Left kidney (tissue), 8 donors: ENCODE data around the gene GEN1. TPM values are rescaled to one million over a fixed set of nuclear protein-coding genes. Genes with fewer than 3 reads are reported as not detected.

Experiments
- DNase-seq: peaks from one replicate; pipeline ENCODE4 v3.0.0-alpha.2; 2013
- long read RNA-seq, 8 donors: transcript quantifications; one replicate each; lab custom pipeline, GENCODE V29; 2026
- polyA plus RNA-seq: library from polyadenylated mRNA; unstranded; fragments of 120-200 nt; gene quantifications from one replicate; pipeline ENCODE4 v1.2.1, GENCODE V29; 2013; ENCODE audit not compliant: insufficient read length

The GEN1 gene, protein sequence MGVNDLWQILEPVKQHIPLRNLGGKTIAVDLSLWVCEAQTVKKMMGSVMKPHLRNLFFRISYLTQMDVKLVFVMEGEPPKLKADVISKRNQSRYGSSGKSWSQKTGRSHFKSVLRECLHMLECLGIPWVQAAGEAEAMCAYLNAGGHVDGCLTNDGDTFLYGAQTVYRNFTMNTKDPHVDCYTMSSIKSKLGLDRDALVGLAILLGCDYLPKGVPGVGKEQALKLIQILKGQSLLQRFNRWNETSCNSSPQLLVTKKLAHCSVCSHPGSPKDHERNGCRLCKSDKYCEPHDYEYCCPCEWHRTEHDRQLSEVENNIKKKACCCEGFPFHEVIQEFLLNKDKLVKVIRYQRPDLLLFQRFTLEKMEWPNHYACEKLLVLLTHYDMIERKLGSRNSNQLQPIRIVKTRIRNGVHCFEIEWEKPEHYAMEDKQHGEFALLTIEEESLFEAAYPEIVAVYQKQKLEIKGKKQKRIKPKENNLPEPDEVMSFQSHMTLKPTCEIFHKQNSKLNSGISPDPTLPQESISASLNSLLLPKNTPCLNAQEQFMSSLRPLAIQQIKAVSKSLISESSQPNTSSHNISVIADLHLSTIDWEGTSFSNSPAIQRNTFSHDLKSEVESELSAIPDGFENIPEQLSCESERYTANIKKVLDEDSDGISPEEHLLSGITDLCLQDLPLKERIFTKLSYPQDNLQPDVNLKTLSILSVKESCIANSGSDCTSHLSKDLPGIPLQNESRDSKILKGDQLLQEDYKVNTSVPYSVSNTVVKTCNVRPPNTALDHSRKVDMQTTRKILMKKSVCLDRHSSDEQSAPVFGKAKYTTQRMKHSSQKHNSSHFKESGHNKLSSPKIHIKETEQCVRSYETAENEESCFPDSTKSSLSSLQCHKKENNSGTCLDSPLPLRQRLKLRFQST
- 25.4 TPM for polyA plus RNA-seq
- long read RNA-seq, donor 1, partial matches to known transcripts, result 0 of 4 reads
- long read RNA-seq, donor 1, other reads (novel, unspliced or antisense), result 0 of 4 reads
- long read RNA-seq, donor 2, result 0 reads
- long read RNA-seq, donor 3, full-length matches to known transcripts, result 8 of 8 reads
- long read RNA-seq, donor 3, partial matches to known transcripts, result 0 of 8 reads
- long read RNA-seq, donor 3, other reads (novel, unspliced or antisense), result 0 of 8 reads
- long read RNA-seq, donor 4, result 0 reads
- long read RNA-seq, donor 5, full-length matches to known transcripts, result 2 of 2 reads
- long read RNA-seq, donor 5, partial matches to known transcripts, result 0 of 2 reads
- long read RNA-seq, donor 5, other reads (novel, unspliced or antisense), result 0 of 2 reads
- long read RNA-seq, donor 6, full-length matches to known transcripts, result 4 of 4 reads
- long read RNA-seq, donor 6, partial matches to known transcripts, result 0 of 4 reads
- long read RNA-seq, donor 6, other reads (novel, unspliced or antisense), result 0 of 4 reads
- long read RNA-seq, donor 7, full-length matches to known transcripts, result 4 of 4 reads
- long read RNA-seq, donor 7, partial matches to known transcripts, result 0 of 4 reads
- long read RNA-seq, donor 7, other reads (novel, unspliced or antisense), result 0 of 4 reads
- long read RNA-seq, donor 8, full-length matches to known transcripts, result 3 of 3 reads
- long read RNA-seq, donor 8, partial matches to known transcripts, result 0 of 3 reads
- long read RNA-seq, donor 8, other reads (novel, unspliced or antisense), result 0 of 3 reads

DNA sequence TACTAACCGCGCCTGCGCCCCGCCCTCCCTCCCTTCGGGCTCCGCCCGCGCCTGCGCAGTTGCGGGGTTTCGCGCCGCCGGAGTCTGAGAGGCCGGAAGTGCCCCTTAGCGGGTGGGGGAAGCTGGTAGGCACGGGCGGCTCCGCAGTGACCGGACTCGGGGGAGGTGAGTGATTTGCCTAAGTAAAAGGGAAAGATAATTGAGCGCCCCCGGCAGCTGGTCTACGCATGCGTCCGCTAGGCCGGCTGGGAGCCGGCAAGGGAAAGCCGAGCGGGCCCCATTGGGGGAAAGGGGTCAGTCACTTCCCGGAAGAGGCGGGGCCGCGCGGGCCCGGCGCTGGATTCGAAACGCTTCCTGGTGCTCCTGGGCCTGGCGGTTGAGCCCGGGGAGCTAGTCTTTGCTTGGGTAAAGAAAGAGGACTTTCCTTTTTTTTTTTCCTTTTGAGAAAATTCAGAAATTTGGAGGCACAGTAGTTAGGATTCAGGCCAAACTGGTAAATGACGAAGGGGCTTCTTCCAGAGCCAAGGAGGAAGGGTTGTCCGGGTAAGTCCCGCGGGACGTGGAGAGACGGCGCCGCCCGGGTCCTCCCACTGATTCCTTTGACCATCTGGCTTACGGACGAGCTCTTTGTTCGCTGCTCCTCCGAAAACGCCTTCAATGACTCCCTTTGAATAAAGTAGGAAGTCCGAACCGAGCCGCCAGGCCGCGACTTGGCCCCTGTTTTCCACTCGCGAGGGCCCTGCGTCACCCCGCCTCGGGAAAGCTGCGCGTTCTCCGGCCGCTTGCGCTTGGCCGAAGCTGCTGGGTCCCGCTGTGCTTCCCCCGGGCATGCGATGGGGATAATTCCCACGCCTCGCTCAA, at the start of gene GEN1, which contains the start of gene SMC6:
GEN1 (plus strand) TSS at position 336 of the 861 bp plus-strand sequence. CDS start 5,806 bp downstream, outside the sequence.
SMC6 (minus strand) TSS at position 8 of the 861 bp plus-strand sequence. CDS start 7,864 bp downstream, outside the sequence.
- peak; percentile 89 for DNase-seq

DNA sequence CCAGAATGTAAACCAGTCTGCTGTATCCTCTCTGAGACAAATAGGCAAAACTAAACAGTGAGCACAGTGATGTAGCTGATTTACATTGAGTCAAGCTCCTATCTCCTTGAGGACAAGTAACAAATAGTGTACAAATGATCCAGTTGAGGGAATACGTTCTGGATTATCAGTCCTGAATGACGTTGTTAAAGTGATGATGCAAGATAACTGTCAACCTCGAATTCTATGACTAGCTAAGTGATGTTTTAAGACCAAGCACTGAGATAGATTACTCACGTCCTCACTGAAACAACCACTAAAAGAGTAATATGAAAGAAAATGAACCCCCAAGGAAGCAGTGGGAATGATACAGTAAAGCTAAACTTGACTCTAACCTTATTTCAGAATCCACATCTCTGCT, 47.1 kb upstream of the GEN1 start:
- DNase-seq, result no peak

DNA sequence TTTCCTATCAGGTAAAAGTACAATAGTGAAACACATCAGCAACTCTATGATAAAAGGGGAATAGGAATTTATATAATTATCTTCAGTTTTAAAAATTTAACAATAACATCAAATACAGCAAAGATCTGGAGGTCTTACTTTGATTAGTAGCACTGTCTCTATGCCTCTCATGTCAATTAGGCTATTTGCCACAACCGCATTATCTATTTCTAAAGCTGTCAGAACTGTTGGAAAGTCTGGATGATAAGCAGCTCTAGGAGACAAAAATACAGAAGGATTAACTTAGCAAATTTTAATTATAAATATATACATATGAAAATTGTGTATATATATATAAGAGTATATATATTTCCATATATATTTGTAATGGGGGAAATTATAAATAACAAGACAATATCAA, 45.4 kb upstream of the GEN1 start:
- DNase-seq, result no peak

DNA sequence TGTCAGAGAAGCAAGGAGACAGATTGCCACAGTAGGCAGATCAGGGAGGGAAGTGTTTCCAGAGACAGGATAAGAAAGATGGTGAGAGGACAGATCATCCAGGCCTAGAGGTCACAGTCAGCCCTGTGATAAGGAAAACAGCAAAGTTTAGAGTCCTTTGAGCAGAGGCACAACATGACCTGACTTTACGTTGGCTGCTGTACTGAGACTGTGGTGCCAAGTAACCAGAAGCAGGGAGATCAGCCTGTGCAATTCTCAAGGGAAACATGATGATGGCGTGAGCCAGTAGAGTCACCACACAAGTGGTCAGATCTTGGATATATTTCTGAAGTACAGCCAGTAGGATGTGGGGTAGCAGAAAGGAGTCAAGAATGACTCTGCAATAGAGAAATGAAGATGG, 44.0 kb upstream of the GEN1 start:
- DNase-seq, result no peak

DNA sequence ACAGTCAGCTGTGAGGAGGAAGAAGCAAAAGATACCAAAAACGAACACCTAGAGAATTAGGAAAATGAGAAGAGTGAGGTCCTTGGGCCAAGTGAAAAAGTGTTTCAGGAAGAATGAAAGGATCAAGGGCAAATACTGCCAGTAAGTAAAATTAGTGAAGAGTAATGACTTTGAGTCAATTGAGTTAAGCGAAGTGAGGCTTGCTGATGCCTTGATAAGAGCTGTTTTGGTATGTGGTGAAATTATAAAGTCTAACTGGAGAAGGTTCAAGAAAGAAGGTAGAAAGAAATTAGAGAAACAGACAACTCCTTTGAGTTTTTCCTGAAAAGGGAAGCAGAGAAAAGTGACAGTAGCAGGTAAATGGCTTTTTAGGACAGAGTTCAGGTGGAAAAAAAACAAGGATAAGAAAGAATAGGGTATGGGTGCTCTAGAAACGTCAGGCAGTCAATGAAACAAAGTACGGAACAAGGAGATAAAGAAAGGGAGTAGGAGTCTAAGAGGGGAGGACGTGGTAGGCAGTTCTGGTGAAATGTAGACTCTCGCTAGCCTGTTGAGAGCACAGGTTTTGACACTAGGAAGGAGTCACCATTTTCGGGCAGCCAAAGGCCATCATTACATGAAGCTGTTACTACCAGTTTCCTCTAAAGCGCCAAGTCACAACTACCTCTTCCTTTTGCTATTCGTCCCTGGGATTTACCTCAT, 43.2 kb upstream of the GEN1 start:
- no peak for DNase-seq

DNA sequence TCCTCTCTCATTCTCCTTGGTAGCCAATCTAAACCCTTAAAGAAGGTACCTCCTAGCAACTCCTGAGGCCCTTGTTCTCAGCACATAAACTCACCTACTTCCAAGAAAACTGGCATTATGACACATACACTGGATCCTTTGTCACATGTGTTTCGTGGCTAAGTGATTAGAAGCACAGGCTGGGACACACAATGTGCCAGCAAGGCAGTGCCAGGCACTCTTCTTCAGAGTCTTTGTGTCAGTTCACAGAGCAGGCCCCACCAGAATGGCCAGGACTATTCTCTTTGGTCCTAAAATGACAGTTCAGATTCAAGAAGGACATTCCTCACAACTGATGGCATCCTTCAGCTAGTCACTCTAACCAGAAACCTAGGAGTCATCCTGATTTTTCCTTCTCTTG, 40.6 kb upstream of the GEN1 start:
- DNase-seq, result no peak

DNA sequence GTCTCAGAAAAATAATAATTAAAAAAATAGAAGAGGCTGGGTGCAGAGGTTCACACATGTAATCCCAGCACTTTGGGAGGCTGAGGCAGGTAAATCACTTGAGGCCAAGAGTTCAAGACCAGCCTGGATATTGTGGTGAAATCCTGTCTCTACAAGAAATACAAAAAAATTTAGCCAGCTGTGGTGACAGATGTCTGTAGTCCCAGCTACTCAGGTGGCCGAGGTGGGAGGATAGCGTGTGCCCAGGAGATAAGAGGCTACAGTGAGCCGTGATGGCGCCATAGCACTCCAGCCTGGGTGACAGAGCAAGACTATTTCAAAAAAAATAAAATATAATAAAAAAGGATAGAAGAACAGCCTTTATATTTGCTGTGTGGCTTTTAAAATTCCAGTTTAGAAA, 36.3 kb upstream of the GEN1 start:
- no peak for DNase-seq

DNA sequence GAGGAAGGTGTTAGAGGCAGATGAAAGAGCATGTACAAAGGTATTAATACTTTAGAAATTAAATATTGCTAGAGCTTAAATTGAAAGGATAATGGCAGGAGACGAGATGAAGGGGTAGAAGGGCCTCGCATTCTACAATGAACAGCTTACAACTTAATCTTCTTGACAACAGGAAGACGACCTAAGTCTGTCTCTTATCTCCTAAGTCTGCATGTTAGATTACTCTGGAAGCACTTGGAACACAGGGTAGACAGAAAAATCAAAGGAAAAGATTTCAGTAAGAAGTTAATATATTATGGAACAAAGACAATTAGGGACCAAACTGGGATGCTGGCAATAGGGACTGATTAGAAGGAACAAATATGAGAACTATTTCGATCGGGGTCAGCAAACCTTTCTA, 35.2 kb upstream of the GEN1 start:
- DNase-seq, result no peak

DNA sequence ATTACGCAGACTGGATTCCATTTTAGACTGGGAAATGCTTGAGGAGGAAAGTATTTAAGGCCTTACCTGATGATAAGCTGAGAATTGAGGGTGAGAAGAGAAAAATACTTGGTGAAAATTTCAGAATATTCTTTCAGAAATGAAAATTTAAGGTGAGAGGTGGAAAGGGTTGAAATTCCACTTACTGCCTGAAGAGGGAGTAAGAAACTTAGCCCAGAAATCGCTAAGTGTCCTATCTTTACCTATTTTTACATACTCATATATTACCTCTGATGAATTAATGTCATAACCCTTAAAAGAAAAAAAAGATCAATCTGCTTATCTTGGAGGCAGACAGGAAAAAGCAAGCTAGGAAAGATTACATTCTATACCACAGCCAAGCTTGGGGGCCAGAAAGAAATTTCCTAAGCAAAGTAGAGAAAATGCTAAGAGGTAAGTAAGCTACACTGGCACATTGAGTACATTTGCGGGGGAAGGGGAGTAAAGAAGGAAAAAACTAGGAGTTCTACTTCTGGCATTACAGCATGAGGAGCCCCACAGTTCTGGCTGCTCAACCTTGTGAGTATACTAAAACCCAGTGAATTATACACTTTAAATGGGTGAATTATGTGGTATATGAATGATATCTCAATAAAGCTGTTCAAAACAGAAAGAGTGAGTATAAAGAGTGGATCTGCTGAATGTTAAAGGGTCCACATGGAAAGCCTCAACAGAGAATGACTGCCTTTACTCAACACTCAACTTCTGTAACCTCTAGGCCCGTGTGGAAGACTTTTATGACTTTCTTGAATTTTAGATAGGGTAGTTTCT, 34.2 kb upstream of the GEN1 start:
- DNase-seq, result no peak

DNA sequence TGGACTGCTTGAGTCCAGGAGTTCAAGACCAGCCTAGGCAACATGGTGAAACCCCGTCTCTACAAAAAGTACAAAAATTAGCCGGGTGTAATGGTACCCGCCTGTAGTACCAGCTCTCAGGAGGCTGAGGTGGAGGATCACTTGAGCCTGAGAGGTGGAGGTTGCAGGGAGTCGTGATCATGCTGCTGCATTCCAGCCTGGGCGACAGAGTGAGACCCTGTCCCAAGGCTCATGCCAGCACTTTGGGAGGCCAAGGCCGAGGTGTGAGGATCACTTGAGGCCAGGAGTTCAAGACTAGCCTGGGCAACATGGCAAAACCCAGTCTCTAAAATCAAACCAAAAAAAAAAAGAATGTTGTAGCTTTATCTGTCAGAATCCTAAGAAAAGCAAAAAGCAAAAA, 25.7 kb upstream of the GEN1 start:
- no peak for DNase-seq

DNA sequence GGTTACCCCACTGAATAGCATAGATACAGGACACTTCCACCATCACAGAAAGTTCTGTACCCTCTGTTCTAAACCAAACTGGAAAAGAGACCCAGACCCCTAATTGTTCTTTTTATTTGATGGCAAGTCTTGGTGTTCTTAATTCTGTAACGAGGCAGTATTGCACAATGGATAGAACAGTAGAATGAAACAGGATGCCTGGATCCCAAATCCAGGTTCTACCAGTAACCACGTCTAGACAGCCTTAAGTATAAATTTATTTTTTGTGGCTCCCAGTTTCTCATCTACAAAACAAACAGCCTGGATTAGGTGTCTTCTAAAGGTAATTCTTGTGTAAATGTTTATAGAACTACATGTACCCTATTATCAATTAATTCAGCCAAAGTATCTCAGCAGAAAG, 24.1 kb upstream of the GEN1 start:
- DNase-seq, result no peak

DNA sequence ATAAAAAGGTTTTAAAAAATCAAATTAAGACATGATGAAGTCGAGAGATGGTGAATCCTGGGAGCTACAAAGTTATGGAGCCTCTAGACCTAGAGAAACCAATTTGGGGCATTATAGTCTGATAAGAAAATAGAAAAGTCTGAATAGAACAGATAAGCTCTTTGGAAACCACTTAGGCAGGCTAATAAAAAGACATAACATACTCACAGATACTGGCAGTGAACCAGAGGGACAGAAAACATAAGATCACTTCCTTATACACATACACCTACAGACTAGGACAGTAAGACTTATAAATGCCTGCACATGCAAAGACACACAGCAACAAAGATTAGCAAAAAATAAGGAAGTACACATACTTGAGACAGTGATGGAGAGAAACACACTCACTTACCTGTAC, 20.3 kb upstream of the GEN1 start:
- DNase-seq, result no peak

DNA sequence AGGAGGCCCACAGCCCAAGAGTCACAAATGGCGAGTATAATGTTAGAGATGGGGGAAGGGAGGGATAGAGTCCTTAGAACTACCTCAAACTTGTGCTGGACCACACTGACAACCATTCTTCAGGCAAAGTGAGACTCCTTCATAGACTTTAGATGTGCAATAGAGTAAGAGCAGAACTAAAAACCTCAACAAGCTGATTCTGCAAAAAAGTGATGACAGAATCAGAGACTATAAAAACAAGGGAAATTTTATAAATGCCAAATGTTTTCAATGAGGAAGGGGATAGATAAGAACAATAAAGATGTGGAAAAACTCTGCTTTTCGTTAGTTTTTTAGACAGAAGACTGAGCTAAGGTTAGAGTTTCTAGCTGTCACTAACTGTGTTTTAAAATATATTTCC, 18.1 kb upstream of the GEN1 start:
- DNase-seq, result no peak

DNA sequence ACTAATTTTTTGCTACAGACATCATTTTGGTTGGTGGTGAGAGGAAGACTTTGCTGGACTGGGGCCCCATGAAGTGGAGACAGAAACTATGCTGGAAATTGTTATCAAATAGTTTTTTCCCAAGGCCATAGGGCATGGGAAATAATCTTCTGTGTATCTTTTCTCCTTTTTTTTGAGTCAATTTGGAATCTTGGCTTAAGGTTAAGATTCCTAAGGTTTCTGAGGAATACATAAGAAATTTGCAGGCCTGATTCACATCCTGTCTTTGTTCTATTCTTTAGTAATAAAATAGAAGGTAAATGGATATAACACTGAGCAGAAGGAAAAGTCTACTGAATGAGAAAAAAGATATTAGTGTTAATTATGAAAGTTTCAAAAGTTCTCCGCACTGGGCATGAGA, 16.9 kb upstream of the GEN1 start:
- no peak for DNase-seq

DNA sequence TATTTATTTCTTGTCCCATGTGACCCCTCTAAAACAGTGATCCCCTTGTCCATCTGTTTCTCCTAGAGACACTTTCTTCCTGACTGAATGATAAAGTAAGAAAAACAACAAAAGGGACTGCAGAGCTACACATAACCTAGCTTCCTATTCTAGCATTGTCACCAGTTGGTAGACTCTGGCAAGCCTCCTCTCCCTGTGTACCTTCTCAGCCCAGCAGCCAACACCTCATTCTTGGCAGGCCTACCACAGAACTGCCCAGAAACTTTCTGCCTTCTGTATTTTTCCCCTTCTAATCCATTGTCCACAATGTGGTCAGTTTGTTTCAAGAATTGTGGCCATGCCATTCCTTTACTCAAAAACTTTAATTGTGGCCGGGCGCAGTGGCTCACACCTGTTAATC, 13.7 kb upstream of the GEN1 start:
- no peak for DNase-seq

DNA sequence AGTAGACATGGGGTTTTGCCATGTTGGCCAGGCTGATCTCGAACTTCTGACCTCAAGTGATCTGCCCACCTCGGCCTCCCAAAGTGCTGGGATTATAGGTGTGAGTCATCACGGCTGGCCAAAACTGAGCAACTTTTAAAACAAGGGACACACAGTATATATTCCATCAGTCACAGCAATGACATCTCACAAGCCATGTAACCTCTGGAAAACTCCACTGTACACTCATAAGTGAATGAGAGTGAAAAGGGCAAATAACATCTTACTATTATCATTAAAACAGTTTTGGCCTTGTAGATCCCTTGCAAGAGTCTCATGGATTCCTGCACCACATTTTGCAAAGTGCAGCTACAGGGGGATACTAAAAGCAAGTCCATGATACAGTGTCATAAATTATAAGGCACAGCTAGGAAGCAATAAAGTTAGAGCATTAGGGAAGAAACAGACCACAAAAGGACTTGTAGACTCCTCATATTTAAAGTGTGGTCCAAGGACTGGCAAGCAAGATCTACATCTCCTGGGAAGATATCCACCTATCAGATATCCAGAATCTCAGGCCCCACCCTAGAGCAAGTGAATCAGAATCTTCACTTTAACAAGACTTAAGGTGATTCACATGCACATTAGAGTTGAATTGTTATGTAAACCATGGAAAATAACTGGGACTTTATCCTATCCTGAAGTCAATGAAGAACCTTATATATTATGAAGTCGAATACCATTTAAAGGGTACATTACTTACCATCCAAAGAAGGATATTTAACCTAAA, 6.1 kb upstream of the GEN1 start:
- DNase-seq, result no peak

DNA sequence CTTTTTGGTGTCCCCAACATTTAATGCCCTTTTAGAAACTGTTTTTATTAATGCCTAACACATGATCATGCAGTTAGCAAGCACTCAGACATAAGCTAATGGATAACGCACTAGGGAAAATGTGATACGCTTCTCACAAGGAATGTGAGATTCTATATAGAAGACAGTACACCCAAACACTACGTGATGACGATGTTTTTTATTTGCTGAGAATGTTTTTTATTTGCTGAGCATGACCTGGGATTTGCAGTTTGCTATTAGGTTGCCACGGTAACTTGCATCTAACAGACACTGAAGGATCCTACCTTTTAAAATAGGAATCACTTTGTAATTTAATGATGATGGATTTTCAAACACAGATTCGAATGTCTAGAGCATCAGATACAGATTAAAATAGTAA, 5.2 kb upstream of the GEN1 start:
- DNase-seq, result no peak
